ENCODE data around the gene ATG4D. TPM values are rescaled to one million over a fixed set of nuclear protein-coding genes. Genes with fewer than 3 reads are reported as not detected.
A peak's percentile ranks its signal among the peaks of the same experiment; 100 is the strongest.
"Not testable (repeated sequence)": the region's sequence is repeated elsewhere in the genome, so short reads cannot be mapped to it uniquely, and the experiment has no call there.

The ATG4D gene
- total RNA-seq, 2 experiments from 2014 or later = 48.3 to 57.8 TPM

- DNase-seq = no peak
- no peak overlapping the region for H3K4me3 Mint-ChIP-seq
- H3K9me3 Mint-ChIP-seq (ENCODE audit: low read depth) = no peaks in the 10 kb centered on the region
- H3K36me3 Mint-ChIP-seq = peaks cover 55% of the 10 kb centered on the region
- CTCF ChIA-PET = interaction anchor here (0.8 to 1.8 kb wide), 2 partner anchors 11 to 21 kb away, joined by 4 to 6 read pairs; no protein-coding TSS in a partner anchor
- no peak overlapping the region for H3K27ac Mint-ChIP-seq
- peaks cover 29% of the 10 kb centered on the region for H3K4me1 Mint-ChIP-seq
- no peak for ATAC-seq
- H3K27me3 Mint-ChIP-seq = no peaks in the 10 kb centered on the region
Measured at GRCh38 chr19:10562609-10563008, 18.9 kb downstream of the ATG4D start.

GRCh38 chr19:10565028-10565566, 21.4 kb downstream of the ATG4D start:
- CTCF ChIA-PET = interaction anchor here (1.1 to 9.1 kb wide), 6 partner anchors 11 to 134 kb away, joined by 3 to 116 read pairs (median 16); partner anchors contain the start of genes ATG4D and QTRT1
- H3K27ac Mint-ChIP-seq = peak overlapping the region; percentile 93

GRCh38 chr19:10565567-10566407, 22.1 kb downstream of the ATG4D start, which contains the start of gene KRI1:
Gene KRI1, minus strand, starts transcription at chr19:10566010. Its CDS starts 11 bp downstream, at chr19:10565999.
- ATAC-seq (peak; percentile 48), DNase-seq (peak; percentile 99)
- CTCF ChIA-PET = interaction anchor here (1.0 to 9.1 kb wide), 11 partner anchors 12 to 296 kb away, joined by 3 to 116 read pairs (median 5); partner anchors contain the start of genes ATG4D and QTRT1
- peak within 1 kb of the TSS; percentile 96 for H3K4me3 Mint-ChIP-seq
- peaks cover 37% of the 10 kb centered on the region for H3K36me3 Mint-ChIP-seq
- H3K27me3 Mint-ChIP-seq = no peaks in the 10 kb centered on the region
- H3K4me1 Mint-ChIP-seq = peaks cover 40% of the 10 kb centered on the region
- H3K9me3 Mint-ChIP-seq (ENCODE audit: low read depth) = no peaks in the 10 kb centered on the region
- peak within 1 kb of the TSS; percentile 93 for H3K27ac Mint-ChIP-seq

More at GRCh38 chr19:10565028-10565566, 21.4 kb downstream of the ATG4D start:
- Mint-ChIP-seq H3K9me3 (ENCODE audit: low read depth) (no peaks in the 10 kb centered on the region), H3K27me3 (no peaks in the 10 kb centered on the region), H3K4me1 (peaks cover 36% of the 10 kb centered on the region), H3K4me3 (peak overlapping the region; percentile 96), H3K36me3 (peaks cover 40% of the 10 kb centered on the region)
- ATAC-seq = no peak
- DNase-seq = peak; percentile 79

GRCh38 chr19:10566408-10566657, 22.6 kb downstream of the ATG4D start:
- peak overlapping the region; percentile 93 for H3K27ac Mint-ChIP-seq
- peaks cover 38% of the 10 kb centered on the region for H3K4me1 Mint-ChIP-seq
- no peaks in the 10 kb centered on the region for H3K9me3 Mint-ChIP-seq (ENCODE audit: low read depth)
- peak overlapping the region; percentile 96 for H3K4me3 Mint-ChIP-seq
- H3K36me3 Mint-ChIP-seq = peaks cover 32% of the 10 kb centered on the region
- H3K27me3 Mint-ChIP-seq = no peaks in the 10 kb centered on the region
- CTCF ChIA-PET = interaction anchor here (0.7 to 9.1 kb wide), 13 partner anchors 13 to 297 kb away, joined by 3 to 116 read pairs (median 5); partner anchors contain the start of genes ATG4D and QTRT1
- ATAC-seq (no peak), DNase-seq (no peak)

GRCh38 chr19:10566658-10567410, 23.1 kb downstream of the ATG4D start:
- Mint-ChIP-seq H3K27ac (peak overlapping the region; percentile 93), H3K27me3 (no peaks in the 10 kb centered on the region), H3K36me3 (peaks cover 27% of the 10 kb centered on the region), H3K4me1 (peaks cover 38% of the 10 kb centered on the region), H3K4me3 (peak overlapping the region; percentile 96), H3K9me3 (ENCODE audit: low read depth) (no peaks in the 10 kb centered on the region)
- CTCF ChIA-PET = interaction anchor here (0.7 to 9.1 kb wide), 20 partner anchors 13 to 297 kb away, joined by 3 to 116 read pairs (median 4); partner anchors contain the start of genes ATG4D and QTRT1
- DNase-seq (peak; percentile 91), ATAC-seq (peak; percentile 10)

- Mint-ChIP-seq H3K4me3 (peak overlapping the region; percentile 96), H3K36me3 (peaks cover 23% of the 10 kb centered on the region), H3K4me1 (peaks cover 44% of the 10 kb centered on the region), H3K27ac (peak overlapping the region; percentile 93), H3K9me3 (ENCODE audit: low read depth) (no peaks in the 10 kb centered on the region), H3K27me3 (no peaks in the 10 kb centered on the region)
- DNase-seq (no peak), ATAC-seq (no peak)
- CTCF ChIA-PET = interaction anchor here (1.1 to 9.1 kb wide), 14 partner anchors 14 to 164 kb away, joined by 3 to 116 read pairs (median 4); partner anchors contain the start of genes ATG4D, CDC37 and QTRT1
Measured at GRCh38 chr19:10567656-10568055, 24.0 kb downstream of the ATG4D start.

- DNase-seq (peak; percentile 82), ATAC-seq (peak; percentile 14)
- Mint-ChIP-seq H3K9me3 (ENCODE audit: low read depth) (no peaks in the 10 kb centered on the region), H3K4me1 (peaks cover 44% of the 10 kb centered on the region), H3K36me3 (peaks cover 22% of the 10 kb centered on the region), H3K27me3 (no peaks in the 10 kb centered on the region), H3K4me3 (peak overlapping the region; percentile 96), H3K27ac (peak overlapping the region; percentile 93)
- CTCF ChIA-PET = interaction anchor here (0.9 to 9.1 kb wide), 16 partner anchors 15 to 303 kb away, joined by 3 to 116 read pairs (median 4); partner anchors contain the start of genes ATG4D, CDC37 and QTRT1
Measured at GRCh38 chr19:10568062-10568825, 24.5 kb downstream of the ATG4D start.

- H3K27me3 Mint-ChIP-seq = no peaks in the 10 kb centered on the region
- H3K27ac Mint-ChIP-seq = peak within 1 kb of the TSS; percentile 93
- CTCF ChIA-PET = interaction anchor here (0.8 to 9.1 kb wide), 26 partner anchors 12 to 302 kb away, joined by 3 to 116 read pairs (median 4); partner anchors contain the start of genes CDC37 and QTRT1
- H3K4me3 Mint-ChIP-seq = peak within 1 kb of the TSS; percentile 96
- DNase-seq (peak; percentile 100), ATAC-seq (peak; percentile 81)
- H3K36me3 Mint-ChIP-seq = peaks cover 22% of the 10 kb centered on the region
- no peaks in the 10 kb centered on the region for H3K9me3 Mint-ChIP-seq (ENCODE audit: low read depth)
- H3K4me1 Mint-ChIP-seq = peaks cover 41% of the 10 kb centered on the region
Measured at GRCh38 chr19:10568826-10569651, 25.3 kb downstream of the ATG4D start, which contains the start of gene CDKN2D. Gene CDKN2D, minus strand, starts transcription at chr19:10568979. Its CDS starts 326 bp downstream, at chr19:10568653.

- not testable (repeated sequence) for H3K27me3 Mint-ChIP-seq; H3K27ac Mint-ChIP-seq; H3K4me3 Mint-ChIP-seq; DNase-seq; H3K36me3 Mint-ChIP-seq; ATAC-seq; H3K9me3 Mint-ChIP-seq (ENCODE audit: low read depth)
- H3K4me1 Mint-ChIP-seq = peaks cover 32% of the 10 kb centered on the region
- CTCF ChIA-PET = interaction anchor here (1.0 to 9.1 kb wide), 7 partner anchors 21 to 125 kb away, joined by 3 to 82 read pairs (median 18); partner anchors contain the start of gene QTRT1
Measured at GRCh38 chr19:10573793-10574192, 30.1 kb downstream of the ATG4D start.

- no peak for DNase-seq
- Mint-ChIP-seq H3K27me3 (no peaks in the 10 kb centered on the region), H3K4me1 (peaks cover 27% of the 10 kb centered on the region), H3K27ac (no peak overlapping the region), H3K36me3 (peaks cover 2% of the 10 kb centered on the region), H3K4me3 (no peak overlapping the region), H3K9me3 (ENCODE audit: low read depth) (no peaks in the 10 kb centered on the region)
- CTCF ChIA-PET = interaction anchor here (0.9 to 5.6 kb wide), 5 partner anchors 22 to 171 kb away, joined by 3 to 57 read pairs (median 18); partner anchors contain the start of gene CDC37
- no peak for ATAC-seq
Measured at GRCh38 chr19:10574462-10574861, 30.8 kb downstream of the ATG4D start.

- peaks cover 2% of the 10 kb centered on the region for H3K36me3 Mint-ChIP-seq
- H3K27ac Mint-ChIP-seq = no peak overlapping the region
- peaks cover 22% of the 10 kb centered on the region for H3K4me1 Mint-ChIP-seq
- DNase-seq = no peak
- H3K9me3 Mint-ChIP-seq (ENCODE audit: low read depth) = no peaks in the 10 kb centered on the region
- ATAC-seq = no peak
- H3K27me3 Mint-ChIP-seq = no peaks in the 10 kb centered on the region
- no peak overlapping the region for H3K4me3 Mint-ChIP-seq
- CTCF ChIA-PET = interaction anchor here (0.9 to 3.0 kb wide), 6 partner anchors 29 to 172 kb away, joined by 3 to 14 read pairs (median 4); partner anchors contain the start of genes CDC37 and DNM2
Measured at GRCh38 chr19:10575011-10575716, 31.5 kb downstream of the ATG4D start.
